Measurements from ENCODE around the gene NELFA. TPM values are rescaled to one million over a fixed set of nuclear protein-coding genes. Genes with fewer than 3 reads are reported as not detected.

NELFA gene
- total RNA-seq, 1 donor, result 19.9 TPM

DNA sequence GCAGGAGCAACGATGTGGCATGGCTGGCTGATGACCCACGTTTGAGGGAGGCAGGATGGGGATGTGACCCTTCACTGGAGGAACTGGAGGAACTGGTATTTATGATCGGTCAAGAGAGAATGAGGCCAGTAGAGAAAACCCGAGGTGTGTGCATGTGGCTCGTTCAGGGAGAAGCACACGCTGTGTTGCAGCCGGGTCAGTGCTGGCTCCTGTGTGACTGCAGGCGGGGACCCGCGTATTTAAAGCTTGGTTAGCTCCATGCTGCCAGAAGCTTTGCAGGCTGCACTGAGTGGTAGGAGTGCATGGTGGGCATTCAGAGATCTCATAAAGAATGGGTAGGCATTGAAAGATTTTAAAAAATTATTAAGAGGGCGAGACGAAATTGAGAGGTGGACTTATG lies 52.1 kb downstream of the NELFA start:
- Histone ChIP-seq H3K27ac (ENCODE audit: low read depth, low read length) (no peak overlapping the region), H3K27me3 (ENCODE audit: insufficient read depth, low read length) (no peaks in the 10 kb centered on the region), H3K4me2 (ENCODE audit: insufficient read depth, low read length) (no peak overlapping the region), H3K4me1 (ENCODE audit: insufficient read depth, low read length) (peaks cover 3% of the 10 kb centered on the region), H3K36me3 (ENCODE audit: insufficient read depth, low read length) (peaks cover 83% of the 10 kb centered on the region), H2AFZ (ENCODE audit: low read length) (no peak overlapping the region), H3K9me3 (ENCODE audit: low read depth, low read length) (no peaks in the 10 kb centered on the region), H4K20me1 (ENCODE audit: insufficient read depth, low read length) (peaks cover 8% of the 10 kb centered on the region), H3K4me3 (ENCODE audit: insufficient read depth, low read length) (no peak overlapping the region), H3K79me2 (ENCODE audit: insufficient read depth, low read length) (peaks cover 32% of the 10 kb centered on the region)
- TF ChIP-seq, protein P1, sequence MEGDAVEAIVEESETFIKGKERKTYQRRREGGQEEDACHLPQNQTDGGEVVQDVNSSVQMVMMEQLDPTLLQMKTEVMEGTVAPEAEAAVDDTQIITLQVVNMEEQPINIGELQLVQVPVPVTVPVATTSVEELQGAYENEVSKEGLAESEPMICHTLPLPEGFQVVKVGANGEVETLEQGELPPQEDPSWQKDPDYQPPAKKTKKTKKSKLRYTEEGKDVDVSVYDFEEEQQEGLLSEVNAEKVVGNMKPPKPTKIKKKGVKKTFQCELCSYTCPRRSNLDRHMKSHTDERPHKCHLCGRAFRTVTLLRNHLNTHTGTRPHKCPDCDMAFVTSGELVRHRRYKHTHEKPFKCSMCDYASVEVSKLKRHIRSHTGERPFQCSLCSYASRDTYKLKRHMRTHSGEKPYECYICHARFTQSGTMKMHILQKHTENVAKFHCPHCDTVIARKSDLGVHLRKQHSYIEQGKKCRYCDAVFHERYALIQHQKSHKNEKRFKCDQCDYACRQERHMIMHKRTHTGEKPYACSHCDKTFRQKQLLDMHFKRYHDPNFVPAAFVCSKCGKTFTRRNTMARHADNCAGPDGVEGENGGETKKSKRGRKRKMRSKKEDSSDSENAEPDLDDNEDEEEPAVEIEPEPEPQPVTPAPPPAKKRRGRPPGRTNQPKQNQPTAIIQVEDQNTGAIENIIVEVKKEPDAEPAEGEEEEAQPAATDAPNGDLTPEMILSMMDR (IDR thresholded peaks at IDR 0.05; ENCODE audit: extremely low read depth, low read depth, low read length), result no peak
- DNase-seq (ENCODE audit: insufficient read length, low spot score, missing footprints), result no peak

DNA sequence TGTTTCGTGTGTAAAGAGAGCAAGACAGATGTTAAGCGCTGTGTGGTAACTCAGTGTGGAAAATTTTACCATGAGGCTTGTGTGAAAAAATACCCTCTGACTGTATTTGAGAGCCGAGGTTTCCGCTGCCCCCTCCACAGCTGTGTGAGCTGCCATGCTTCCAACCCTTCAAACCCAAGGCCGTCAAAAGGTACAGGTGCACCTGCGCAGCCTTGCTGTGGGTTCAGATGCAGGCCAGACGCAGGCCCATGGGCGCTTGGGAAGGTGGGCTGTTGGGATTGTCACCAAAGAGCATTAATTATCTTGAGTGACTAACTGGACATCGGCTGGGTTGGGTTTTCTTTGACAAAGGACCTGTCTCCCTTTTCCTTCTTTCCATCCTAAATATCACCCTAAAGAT lies 55.4 kb downstream of the NELFA start:
- Histone ChIP-seq H3K79me2 (ENCODE audit: insufficient read depth, low read length) (peaks cover 22% of the 10 kb centered on the region), H4K20me1 (ENCODE audit: insufficient read depth, low read length) (peaks cover 5% of the 10 kb centered on the region), H3K27me3 (ENCODE audit: insufficient read depth, low read length) (no peaks in the 10 kb centered on the region), H2AFZ (ENCODE audit: low read length) (no peak overlapping the region), H3K4me3 (ENCODE audit: insufficient read depth, low read length) (no peak overlapping the region), H3K4me1 (ENCODE audit: insufficient read depth, low read length) (no peaks in the 10 kb centered on the region), H3K4me2 (ENCODE audit: insufficient read depth, low read length) (no peak overlapping the region), H3K9me3 (ENCODE audit: low read depth, low read length) (no peaks in the 10 kb centered on the region), H3K27ac (ENCODE audit: low read depth, low read length) (no peak overlapping the region), H3K36me3 (ENCODE audit: insufficient read depth, low read length) (peaks cover 78% of the 10 kb centered on the region)
- DNase-seq (ENCODE audit: insufficient read length, low spot score, missing footprints), result no peak
- TF ChIP-seq, protein P1 (IDR thresholded peaks at IDR 0.05; ENCODE audit: extremely low read depth, low read depth, low read length), result no peak

DNA sequence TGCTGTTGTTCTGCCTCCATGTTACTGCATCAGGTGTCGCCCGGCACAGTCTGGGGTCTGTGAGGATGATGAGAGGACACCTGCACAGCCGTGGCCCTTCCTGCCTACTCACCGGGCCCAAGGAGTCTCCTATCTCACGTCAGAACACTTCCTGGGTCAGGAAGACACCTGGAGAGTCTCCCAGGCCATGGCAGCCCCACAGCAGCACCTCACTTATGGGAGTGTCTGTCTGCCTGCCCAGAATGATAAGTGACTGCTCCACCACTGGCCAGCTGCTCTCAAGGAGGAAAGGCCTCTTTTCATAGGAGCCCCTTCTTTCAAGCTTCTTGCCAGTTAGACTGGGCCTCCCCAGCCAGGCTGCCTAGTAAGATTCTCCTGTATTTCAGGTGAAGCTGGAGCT lies 56.1 kb downstream of the NELFA start:
- H3K79me2 ChIP-seq (ENCODE audit: insufficient read depth, low read length), result peaks cover 24% of the 10 kb centered on the region
- TF ChIP-seq, protein P1 (IDR thresholded peaks at IDR 0.05; ENCODE audit: extremely low read depth, low read depth, low read length), result no peak

DNA sequence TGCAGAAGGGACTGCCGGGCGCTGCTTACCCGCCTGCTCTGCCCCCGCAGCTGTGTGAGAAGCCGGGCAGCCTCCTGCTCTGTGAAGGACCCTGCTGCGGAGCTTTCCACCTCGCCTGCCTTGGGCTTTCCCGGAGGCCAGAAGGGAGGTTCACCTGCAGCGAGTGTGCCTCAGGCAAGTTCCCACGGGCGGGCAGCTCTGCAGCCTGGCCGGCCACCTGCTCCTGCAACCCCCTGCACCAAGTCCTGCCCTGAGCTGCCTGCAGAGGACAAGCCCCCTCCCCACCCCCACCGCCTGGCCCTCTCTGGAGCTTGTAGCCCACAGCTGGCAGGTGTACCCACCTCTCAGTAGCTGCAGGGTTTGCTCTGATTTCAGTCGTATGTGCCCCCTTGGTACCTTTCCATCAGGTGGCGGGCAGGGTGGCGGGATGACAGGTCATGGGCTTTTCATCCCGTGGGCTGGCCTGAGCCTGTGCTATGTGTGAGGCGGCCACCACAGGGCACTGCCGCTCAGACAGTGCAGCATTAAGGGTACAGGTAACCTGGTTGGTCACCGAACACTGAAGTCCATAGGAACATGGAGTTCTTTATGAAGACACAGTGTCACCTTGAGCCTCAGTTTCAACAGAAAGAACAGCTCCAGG lies 56.6 kb downstream of the NELFA start:
- peaks cover 26% of the 10 kb centered on the region for H3K79me2 ChIP-seq (ENCODE audit: insufficient read depth, low read length)
- H3K9me3 ChIP-seq (ENCODE audit: low read depth, low read length), result no peaks in the 10 kb centered on the region

More for the DNA sequence above, 56.1 kb downstream of the NELFA start:
- no peaks in the 10 kb centered on the region for H3K4me1 ChIP-seq (ENCODE audit: insufficient read depth, low read length)
- H3K4me2 ChIP-seq (ENCODE audit: insufficient read depth, low read length), result no peak overlapping the region
- no peak overlapping the region for H3K4me3 ChIP-seq (ENCODE audit: insufficient read depth, low read length)
- H3K9me3 ChIP-seq (ENCODE audit: low read depth, low read length), result no peaks in the 10 kb centered on the region
- no peaks in the 10 kb centered on the region for H3K27me3 ChIP-seq (ENCODE audit: insufficient read depth, low read length)
- H4K20me1 ChIP-seq (ENCODE audit: insufficient read depth, low read length), result peaks cover 5% of the 10 kb centered on the region
- H2AFZ ChIP-seq (ENCODE audit: low read length), result no peak overlapping the region
- no peak for DNase-seq (ENCODE audit: insufficient read length, low spot score, missing footprints)
- H3K36me3 ChIP-seq (ENCODE audit: insufficient read depth, low read length), result peaks cover 72% of the 10 kb centered on the region
- no peak overlapping the region for H3K27ac ChIP-seq (ENCODE audit: low read depth, low read length)

More for the DNA sequence above, 56.6 kb downstream of the NELFA start:
- Histone ChIP-seq H3K27me3 (ENCODE audit: insufficient read depth, low read length) (no peaks in the 10 kb centered on the region), H3K4me3 (ENCODE audit: insufficient read depth, low read length) (no peak overlapping the region), H2AFZ (ENCODE audit: low read length) (no peak overlapping the region), H4K20me1 (ENCODE audit: insufficient read depth, low read length) (peaks cover 5% of the 10 kb centered on the region), H3K27ac (ENCODE audit: low read depth, low read length) (no peak overlapping the region), H3K4me1 (ENCODE audit: insufficient read depth, low read length) (no peaks in the 10 kb centered on the region), H3K36me3 (ENCODE audit: insufficient read depth, low read length) (peaks cover 75% of the 10 kb centered on the region), H3K4me2 (ENCODE audit: insufficient read depth, low read length) (no peak overlapping the region)
- TF ChIP-seq, protein P1 (IDR thresholded peaks at IDR 0.05; ENCODE audit: extremely low read depth, low read depth, low read length), result no peak
- DNase-seq (ENCODE audit: insufficient read length, low spot score, missing footprints), result no peak
